Heart left ventricle (tissue), 16 donors: Measurements from ENCODE around the gene FDXR. TPM values are rescaled to one million over a fixed set of nuclear protein-coding genes. Genes with fewer than 3 reads are reported as not detected.

ENCODE experiments used
- ATAC-seq, 4 donors: fragments of 200-7000 bp; cut with Tn5 transposase; one replicate each; pipeline ENCODE4 v1.9.1; 2020 to 2022; ENCODE audit warnings: moderate library complexity in 4 of 4, mild to moderate bottlenecking in 3 of 4, moderate number of reproducible peaks in 1 of 4
- DNase-seq, 5 donors: peaks; one replicate each; pipeline ENCODE4 v3.0.0-alpha.2; 2020
- H3K27ac ChIP-seq, 12 donors: fragments of 200-600 bp; sonication (generic) in 4 of 12; one replicate each; pipeline versions ENCODE4 v1.5.0 to v1.8.0; 2016 to 2022; ENCODE audit warnings: mild to moderate bottlenecking in 2 of 12
- H3K27me3 ChIP-seq, 9 donors: fragments of 200-600 bp; sonication (generic) in 2 of 9; one replicate each; pipeline versions ENCODE4 v1.5.1 to v1.8.0; 2016 to 2022; ENCODE audit warnings: mild to moderate bottlenecking in 3 of 9
- H3K36me3 ChIP-seq, 9 donors: fragments of 200-600 bp; sonication (generic) in 2 of 9; one replicate each; pipeline versions ENCODE4 v1.5.0 to v1.8.0; 2018 to 2022; ENCODE audit warnings: mild to moderate bottlenecking in 2 of 9
- H3K4me1 ChIP-seq, 12 donors: fragments of 200-600 bp; sonication (generic) in 4 of 12; one replicate each; pipeline versions ENCODE4 v1.5.0 to v1.8.0; 2016 to 2022; ENCODE audit warnings: mild to moderate bottlenecking in 3 of 12
- H3K4me3 ChIP-seq, 12 donors: fragments of 200-600 bp; sonication (generic) in 4 of 12; one replicate each; pipeline versions ENCODE4 v1.5.0 to v1.8.0; 2017 to 2022; ENCODE audit warnings: mild to moderate bottlenecking in 9 of 12, moderate library complexity in 4 of 12
- H3K9me3 ChIP-seq, 12 donors: fragments of 200-600 bp; sonication (generic) in 4 of 12; one replicate each; pipeline versions ENCODE4 v1.5.0 to v1.8.0; 2016 to 2022; ENCODE audit warnings: mild to moderate bottlenecking in 1 of 12
- POLR2A ChIP-seq, 2 donors: fragments of 450-650 bp; IDR thresholded peaks; one replicate each; pipeline ENCODE4 v1.6.1; 2017; ENCODE audit warnings: antibody characterized with exemption in 2 of 2, mild to moderate bottlenecking in 2 of 2, moderate library complexity in 2 of 2
- WGBS, 4 donors: extraction: QIAGEN DNeasy Blood & Tissue Kit in 2 of 4; methylation state at CpG; one replicate each; pipeline versions ENCODE4 v1.1.5 to v1.1.7; 2013 to 2018; 5-methylcytosine and 5-hydroxymethylcytosine counted together
- intact Hi-C, 10 donors: fragments of 100-400 bp; cut with DNase I; formaldehyde crosslinking; loops; one replicate each; pipeline versions ENCODE4 v1.11.1 to v1.14.2; 2022
- polyA plus RNA-seq, 2 donors: library from polyadenylated mRNA; stranded (reverse); fragments of 200-250 nt; gene quantifications; one replicate each; pipeline ENCODE4 v1.2.3, GENCODE V29; 2013
- total RNA-seq, 9 donors: library from RNA; depleted of rRNA in 2 of 9; stranded (reverse); fragments of >200 nt in 2 of 9; fragmentation: NEBNext Ultra II Directional in 3 of 9; extraction: Animal tissue kit (Norgen Biotek cat#: 25700) in 3 of 9; gene quantifications; one replicate each; pipeline versions ENCODE4 v1.1.0 to v1.2.4, GENCODE V29; 2016 to 2023
- TF ChIP-seq, protein P1 (sequence below), 12 donors: fragments of 200-600 bp; sonication (generic) in 4 of 12; IDR thresholded peaks; one replicate each; pipeline versions ENCODE4 v1.5.0 to v1.8.0; 2018 to 2022; ENCODE audit warnings: antibody characterized with exemption in 12 of 12, mild to moderate bottlenecking in 5 of 12
- donor health status: ischemic (EF 13 %, LVEDD 7.1; RV severe dilation, severe dysfunction).
- donor health status: healthy with polysubstance abuse.
- donor health status: DM: no; HTN: yes; CAD: no.
- donor health status: DM: no; HTN: no; CAD: no.
- donor health status: ischemic (EF 25% LVEDD 6.9; RV normal size, moderate dysfunction).
- donor health status: ischemic (EF 25% LVEDD 5.7; RV mildly dilated, moderate dysfunction).
- donor health status: healthy.
- donor health status: DM: yes; HTN: yes; CAD: no.
- donor health status: ischemic (EF 35%, LVEDD 5.7; RV mildly dilated, moderate dysfunction).
- donor health status: nonischemic (EF 11% LVEDD 7.7; RV severe dilation, severe dysfunction).
- donor health status: DM: yes; HTN: yes; CAD: no.
- donor health status: PGD.
- donor health status: ischemic (EF 29% LVEDD 5.4; RV normal size, mild dysfunction).
- donor health status: nonischemic (EF 23%, LVEDD 6.1; RV moderate dilation, normal function).

The FDXR gene
- total and polyA plus RNA-seq, 11 donors: 2.5 to 8.7 (median 4.7) TPM

DNA sequence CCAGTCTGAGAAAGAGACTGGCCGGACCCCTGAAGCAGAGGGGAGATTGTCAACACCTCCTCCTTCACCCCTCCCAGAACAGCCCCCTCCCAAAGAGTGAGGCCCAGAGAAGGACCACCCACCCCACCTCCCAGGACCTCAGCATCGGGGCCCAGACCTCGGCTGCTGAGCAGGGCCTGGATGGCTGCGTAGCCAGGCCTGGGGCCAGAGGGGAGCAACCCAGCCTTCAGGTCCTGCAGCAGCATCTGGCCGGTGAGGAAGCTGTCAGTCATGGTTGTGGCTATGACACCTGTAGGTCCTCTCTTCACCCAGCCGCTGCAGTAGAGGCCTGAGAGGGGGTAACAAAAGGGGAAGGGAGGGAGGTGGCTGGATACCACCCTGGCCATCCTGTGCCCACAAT is 9.9 kb downstream of the FDXR start:
- no peak for ATAC-seq
- peaks cover 24 to 41% (median 33%) of the 10 kb centered on the region in 9 donors for H3K27me3 ChIP-seq
- no peak overlapping the region for H3K27ac ChIP-seq
- WGBS, 4 donors: 81 to 94% (median 89%) methylated on average over 2 to 6 of the region's 6 CpGs
- peaks cover 8 to 36% (median 17%) of the 10 kb centered on the region in 12 donors for H3K4me1 ChIP-seq
- no peak overlapping the region for H3K4me3 ChIP-seq
- H3K36me3 ChIP-seq: peaks cover 0 to 3% (median 0%) of the 10 kb centered on the region in 9 donors
- TF ChIP-seq, protein P1, sequence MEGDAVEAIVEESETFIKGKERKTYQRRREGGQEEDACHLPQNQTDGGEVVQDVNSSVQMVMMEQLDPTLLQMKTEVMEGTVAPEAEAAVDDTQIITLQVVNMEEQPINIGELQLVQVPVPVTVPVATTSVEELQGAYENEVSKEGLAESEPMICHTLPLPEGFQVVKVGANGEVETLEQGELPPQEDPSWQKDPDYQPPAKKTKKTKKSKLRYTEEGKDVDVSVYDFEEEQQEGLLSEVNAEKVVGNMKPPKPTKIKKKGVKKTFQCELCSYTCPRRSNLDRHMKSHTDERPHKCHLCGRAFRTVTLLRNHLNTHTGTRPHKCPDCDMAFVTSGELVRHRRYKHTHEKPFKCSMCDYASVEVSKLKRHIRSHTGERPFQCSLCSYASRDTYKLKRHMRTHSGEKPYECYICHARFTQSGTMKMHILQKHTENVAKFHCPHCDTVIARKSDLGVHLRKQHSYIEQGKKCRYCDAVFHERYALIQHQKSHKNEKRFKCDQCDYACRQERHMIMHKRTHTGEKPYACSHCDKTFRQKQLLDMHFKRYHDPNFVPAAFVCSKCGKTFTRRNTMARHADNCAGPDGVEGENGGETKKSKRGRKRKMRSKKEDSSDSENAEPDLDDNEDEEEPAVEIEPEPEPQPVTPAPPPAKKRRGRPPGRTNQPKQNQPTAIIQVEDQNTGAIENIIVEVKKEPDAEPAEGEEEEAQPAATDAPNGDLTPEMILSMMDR (IDR thresholded peaks at IDR 0.05): no peak
- TF ChIP-seq POLR2A (IDR thresholded peaks at IDR 0.05): no peak
- no peaks in the 10 kb centered on the region for H3K9me3 ChIP-seq
- no peak for DNase-seq
- intact Hi-C loops: loop anchor here in 9 of 10 donors (1.0 to 10.0 kb wide), 5 partner anchors 21 to 208 kb away; no protein-coding TSS in a partner anchor

DNA sequence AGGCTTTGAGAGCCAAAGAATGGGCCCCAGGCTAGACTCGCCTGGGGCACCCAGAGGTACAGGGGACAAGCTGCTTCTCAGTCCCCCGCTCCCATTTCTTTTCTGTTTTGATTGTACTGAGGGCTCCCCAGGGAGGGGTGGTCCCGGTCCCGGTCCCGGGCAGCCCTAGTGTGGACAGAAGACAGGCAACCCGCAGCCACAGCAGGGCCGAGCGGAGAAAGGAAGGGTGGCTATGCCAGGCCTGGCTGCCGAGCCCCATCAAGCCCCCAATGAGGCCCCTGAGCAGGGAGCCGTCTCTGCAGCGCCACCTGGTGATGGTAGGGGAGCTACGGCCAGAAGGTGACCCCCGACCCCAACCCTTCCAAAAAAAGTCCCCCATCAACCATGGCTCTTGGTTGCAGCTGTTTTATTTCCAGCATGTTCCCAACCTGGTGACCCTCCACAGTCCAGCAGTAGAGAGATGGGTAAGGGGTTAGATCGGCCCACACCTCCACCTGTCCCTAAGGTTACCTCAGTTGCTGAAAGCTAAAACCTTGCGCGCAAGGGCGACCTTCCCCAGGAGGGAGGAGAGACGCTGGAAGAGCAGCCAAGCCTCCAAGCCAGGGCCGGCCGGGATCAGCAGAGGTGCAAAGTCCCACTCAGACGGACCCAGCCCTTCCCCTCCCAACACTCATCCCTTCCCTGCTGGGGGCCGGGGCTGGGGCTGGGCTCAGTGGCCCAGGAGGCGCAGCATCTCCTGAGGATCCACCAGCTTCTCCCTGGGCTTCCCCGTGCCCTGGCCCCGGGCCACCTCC is 10.5 kb downstream of the FDXR start:
- H3K27me3 ChIP-seq: peaks cover 24 to 47% (median 36%) of the 10 kb centered on the region in 9 donors
- H3K4me3 ChIP-seq: peak overlapping the region in 10 of 12 donors; percentile 22 to 51 (median 36)

DNA sequence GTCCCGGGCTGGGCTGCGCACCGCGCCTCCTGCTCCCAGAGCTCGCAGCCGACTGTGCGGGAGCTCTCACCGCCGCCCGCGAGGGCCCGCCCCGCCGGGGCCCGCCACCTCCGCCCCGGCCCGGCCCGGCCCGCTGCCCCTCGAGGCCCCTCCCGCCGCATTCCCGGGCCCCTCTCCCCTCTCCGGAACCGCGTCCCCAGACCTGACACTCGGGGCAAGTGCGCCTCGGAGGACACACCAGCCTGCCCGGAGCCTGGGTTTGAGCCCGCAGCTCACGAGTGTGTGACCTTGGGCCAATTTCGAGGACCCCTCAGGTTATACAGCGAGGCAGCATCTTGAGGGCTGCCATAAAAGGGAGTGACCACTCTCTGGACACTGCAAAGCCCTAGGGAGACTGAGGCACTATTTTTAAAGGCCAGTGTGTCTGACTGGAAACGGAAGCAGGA is 11.1 kb downstream of the FDXR start:
- DNase-seq (no peak), ATAC-seq (peak in 1 of 4 donors; percentile 38)
- peaks cover 0 to 3% (median 0%) of the 10 kb centered on the region in 9 donors for H3K36me3 ChIP-seq
- H3K27me3 ChIP-seq: peaks cover 24 to 49% (median 36%) of the 10 kb centered on the region in 9 donors
- no peak overlapping the region for H3K27ac ChIP-seq
- H3K9me3 ChIP-seq: no peaks in the 10 kb centered on the region
- WGBS, 4 donors: 3 to 18% (median 5%) methylated on average over 3 to 36 of the region's 36 CpGs
- H3K4me3 ChIP-seq: peak overlapping the region in 10 of 12 donors; percentile 22 to 51 (median 36)
- H3K4me1 ChIP-seq: peaks cover 8 to 36% (median 17%) of the 10 kb centered on the region in 12 donors
- intact Hi-C loops: loop anchor here in 9 of 10 donors (1.0 to 10.0 kb wide), 5 partner anchors 19 to 207 kb away; no protein-coding TSS in a partner anchor
- TF ChIP-seq, protein P1 (IDR thresholded peaks at IDR 0.05): no peak
- no peak for TF ChIP-seq POLR2A (IDR thresholded peaks at IDR 0.05)

More for the DNA sequence above, 10.5 kb downstream of the FDXR start:
- no peaks in the 10 kb centered on the region for H3K9me3 ChIP-seq
- intact Hi-C loops: loop anchor here in 9 of 10 donors (1.0 to 10.0 kb wide), 5 partner anchors 20 to 208 kb away; no protein-coding TSS in a partner anchor
- peaks cover 0 to 3% (median 0%) of the 10 kb centered on the region in 9 donors for H3K36me3 ChIP-seq
- peak overlapping the region in 1 of 12 donors; percentile 24 for H3K27ac ChIP-seq
- peaks cover 8 to 36% (median 17%) of the 10 kb centered on the region in 12 donors for H3K4me1 ChIP-seq
- ATAC-seq (peak in 3 of 4 donors; percentile 8 to 53 (median 38)), DNase-seq (peak in 4 of 5 donors; percentile 60 to 85 (median 69))
- TF ChIP-seq, protein P1 (IDR thresholded peaks at IDR 0.05): peak; percentile 52 to 79 (median 66)
- no peak for TF ChIP-seq POLR2A (IDR thresholded peaks at IDR 0.05)
- WGBS, 4 donors: 41 to 82% (median 47%) methylated on average over 13 to 25 of the region's 25 CpGs
